GM19099 (cell line): ENCODE data around the gene ZSCAN5C.

ENCODE experiments used
- POLR2A ChIP-seq: IDR thresholded peaks from 3 replicates; pipeline ENCODE4 v1.6.1; 2011; ENCODE audit warnings: low read depth; ENCODE audit not compliant: insufficient read length; ENCODE audit errors: extremely low read depth

Gene ZSCAN5C, protein sequence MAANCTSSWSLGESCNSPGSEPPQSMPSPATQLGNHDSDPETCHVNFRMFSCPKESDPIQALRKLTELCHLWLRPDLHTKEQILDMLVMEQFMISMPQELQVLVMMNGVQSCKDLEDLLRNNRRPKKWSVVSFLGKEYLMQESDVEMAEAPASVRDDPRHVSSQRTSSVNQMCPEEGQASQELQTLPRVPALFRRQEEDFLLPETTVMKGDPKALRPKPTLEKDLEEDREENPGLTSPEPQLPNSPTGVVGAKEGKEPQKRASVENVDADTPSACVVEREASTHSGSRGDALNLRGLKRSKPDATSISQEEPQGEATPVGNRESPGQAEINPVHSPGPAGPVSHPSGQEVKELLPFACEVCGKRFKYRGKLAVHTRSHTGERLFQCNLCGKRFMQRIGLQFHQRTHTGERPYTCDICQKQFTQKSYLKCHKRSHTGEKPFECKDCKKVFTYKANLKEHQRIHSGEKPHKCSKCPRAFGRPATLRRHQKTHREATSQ

DNA sequence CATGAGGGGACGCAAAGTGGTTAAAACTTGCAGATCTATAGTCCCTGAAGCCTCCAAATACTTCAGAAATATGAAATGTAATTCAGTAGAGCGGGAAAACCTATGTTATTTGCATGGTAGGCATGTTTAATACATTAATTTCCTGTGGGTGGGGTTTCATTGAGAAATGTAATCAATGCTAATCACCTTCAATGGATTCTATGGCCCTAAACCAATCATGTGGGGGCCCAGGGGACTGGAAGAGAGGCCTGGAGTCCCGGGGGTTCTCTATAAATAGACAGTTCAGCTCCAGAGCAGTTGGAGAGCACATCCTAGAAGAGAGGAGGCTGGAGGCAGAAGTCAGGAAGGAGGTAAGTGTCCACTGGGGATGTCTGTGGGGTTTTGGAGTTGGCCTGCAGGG is at the start of gene ZSCAN5C:
ZSCAN5C (plus strand) TSS at position 301 of the 400 bp plus-strand sequence. CDS start 3,641 bp downstream, outside the sequence.
- TF ChIP-seq POLR2A, result no peak

DNA sequence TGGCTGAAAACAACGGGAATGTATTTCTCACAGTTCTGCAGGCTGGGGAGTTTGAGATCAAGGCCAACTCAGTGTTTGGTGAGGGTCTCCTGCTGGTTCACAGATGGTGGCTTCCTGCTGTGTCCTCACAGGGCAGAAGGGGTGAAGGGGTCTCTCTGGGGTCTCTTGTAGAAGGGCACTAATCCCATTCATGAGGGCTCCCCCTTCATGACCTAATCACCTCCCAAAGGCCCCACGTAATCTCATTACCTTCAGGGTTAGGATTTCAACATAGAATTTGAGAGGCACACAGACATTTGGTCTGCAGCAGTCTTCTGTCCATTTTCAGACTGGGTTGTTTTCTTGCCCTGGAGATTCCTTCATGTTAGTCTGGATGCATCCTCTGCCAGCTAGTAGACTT is 49.4 kb upstream of the ZSCAN5C start:
- no peak for TF ChIP-seq POLR2A

DNA sequence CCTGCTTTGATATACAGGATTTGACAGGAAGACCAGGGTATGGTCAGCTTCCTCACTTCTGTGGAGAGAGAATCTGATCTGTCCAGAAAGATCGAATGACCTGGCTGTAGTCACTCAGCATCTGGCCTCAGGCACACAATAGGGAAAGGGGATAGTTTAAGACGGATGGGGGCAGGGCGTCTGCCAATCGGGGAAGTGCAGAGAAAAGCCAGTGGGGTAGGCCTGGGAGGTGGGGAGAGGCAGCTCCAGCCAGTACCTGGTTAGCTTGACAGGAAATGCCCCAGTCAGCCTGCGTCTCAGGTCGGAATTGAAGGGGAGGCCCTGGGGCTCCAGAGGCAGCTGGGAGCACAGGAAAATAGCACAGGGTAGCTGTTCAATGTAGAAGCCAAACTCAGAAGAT is 48.6 kb upstream of the ZSCAN5C start:
- TF ChIP-seq POLR2A, result no peak

DNA sequence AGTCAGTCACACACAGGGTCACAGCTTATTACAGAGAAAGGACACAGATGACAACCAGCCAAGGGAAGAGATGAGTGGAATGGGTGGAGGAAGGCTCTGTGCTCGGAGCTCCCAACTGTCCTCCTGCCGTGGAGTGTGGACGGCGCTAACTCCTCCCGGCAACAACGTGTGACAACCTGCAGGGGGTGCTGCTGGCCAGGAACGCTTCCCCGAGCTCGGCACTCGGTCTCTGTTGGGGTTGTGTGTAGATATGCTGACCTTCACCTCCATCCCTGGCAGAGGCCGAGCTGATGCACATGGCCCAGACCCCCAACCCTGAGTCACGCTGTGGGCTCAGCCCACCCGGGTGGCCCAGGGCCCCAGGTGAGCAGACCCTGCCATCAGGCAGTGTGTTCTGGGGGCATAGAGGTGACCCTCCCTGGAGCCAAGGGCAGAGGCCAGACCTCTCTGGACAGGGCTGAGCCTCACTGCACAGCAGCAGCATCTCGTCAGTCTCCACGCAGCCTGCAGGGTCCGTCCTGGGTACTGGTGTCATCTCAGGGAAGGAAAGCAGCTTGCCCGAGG is 46.9 kb upstream of the ZSCAN5C start:
- no peak for TF ChIP-seq POLR2A

DNA sequence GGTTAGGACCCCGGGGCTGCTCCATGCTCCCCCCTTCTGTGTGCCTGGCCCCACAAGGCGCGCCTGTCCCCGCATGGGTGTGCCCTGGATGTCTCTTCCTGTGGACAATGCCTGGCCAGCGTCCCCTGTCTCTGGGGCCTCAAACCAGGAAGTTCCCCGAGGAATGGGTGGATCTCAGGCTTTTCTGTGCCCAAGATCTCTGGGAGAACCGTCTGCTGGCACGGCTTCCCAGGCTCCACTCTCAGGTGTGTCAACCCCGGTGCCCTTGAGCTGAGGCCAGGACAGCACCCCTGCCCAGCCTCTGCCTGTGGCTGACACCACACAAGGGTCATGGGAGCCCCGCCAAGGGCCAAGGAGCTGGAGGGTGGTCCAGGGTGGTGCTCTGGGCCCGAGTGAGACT is 45.3 kb upstream of the ZSCAN5C start:
- TF ChIP-seq POLR2A, result no peak

DNA sequence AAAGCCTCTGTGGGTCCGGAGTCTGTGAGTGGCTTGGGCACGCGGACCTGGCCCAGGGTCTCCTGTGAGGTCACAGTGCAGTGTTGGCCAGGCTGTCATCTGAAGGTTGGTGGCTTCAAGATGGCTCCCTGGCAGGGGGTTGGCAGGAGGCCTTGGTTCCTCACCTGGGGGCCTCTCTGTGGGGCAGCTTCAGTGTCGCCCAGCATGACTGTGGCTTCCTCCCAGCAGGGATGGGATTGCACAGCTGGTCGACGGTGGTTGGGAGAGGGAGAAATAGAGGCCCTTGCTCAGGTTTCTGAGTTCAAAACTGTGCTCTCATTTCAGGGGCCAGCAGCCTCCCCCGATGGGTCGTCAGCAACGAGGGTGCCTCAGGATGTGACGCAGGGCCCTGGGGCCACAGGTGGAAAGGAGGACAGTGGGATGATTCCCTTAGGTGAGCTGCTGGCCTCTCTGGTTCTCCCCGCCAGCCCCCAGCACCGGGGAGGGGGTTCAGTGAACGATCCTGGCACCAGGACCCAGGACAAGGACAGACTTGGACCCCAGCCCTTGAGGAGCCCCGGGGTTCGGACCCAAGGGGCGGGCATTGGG is 43.8 kb upstream of the ZSCAN5C start:
- TF ChIP-seq POLR2A, result no peak

DNA sequence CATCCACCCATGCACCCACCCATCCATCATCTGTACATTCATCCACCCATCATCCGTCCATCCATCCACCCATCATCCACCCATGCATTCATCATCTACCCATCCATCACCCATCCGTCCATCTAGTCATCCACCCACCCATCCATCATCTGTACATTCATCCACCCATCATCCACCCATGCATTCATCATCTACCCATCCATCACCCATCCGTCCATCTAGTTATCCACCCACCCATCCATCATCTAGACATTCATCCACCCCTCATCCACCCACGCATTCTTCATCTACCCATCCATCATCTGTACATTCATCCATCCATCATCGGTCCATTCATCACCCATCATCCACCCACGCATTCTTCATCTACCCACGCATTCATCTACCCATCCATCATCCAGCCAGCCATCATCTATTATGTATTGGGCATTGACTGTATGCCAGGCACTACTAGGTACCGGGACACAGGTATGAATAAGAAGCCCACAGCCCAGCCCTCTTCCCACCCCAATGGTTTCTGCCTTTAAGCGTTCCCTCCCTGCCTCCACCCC is 43.0 kb upstream of the ZSCAN5C start:
- TF ChIP-seq POLR2A, result no peak

DNA sequence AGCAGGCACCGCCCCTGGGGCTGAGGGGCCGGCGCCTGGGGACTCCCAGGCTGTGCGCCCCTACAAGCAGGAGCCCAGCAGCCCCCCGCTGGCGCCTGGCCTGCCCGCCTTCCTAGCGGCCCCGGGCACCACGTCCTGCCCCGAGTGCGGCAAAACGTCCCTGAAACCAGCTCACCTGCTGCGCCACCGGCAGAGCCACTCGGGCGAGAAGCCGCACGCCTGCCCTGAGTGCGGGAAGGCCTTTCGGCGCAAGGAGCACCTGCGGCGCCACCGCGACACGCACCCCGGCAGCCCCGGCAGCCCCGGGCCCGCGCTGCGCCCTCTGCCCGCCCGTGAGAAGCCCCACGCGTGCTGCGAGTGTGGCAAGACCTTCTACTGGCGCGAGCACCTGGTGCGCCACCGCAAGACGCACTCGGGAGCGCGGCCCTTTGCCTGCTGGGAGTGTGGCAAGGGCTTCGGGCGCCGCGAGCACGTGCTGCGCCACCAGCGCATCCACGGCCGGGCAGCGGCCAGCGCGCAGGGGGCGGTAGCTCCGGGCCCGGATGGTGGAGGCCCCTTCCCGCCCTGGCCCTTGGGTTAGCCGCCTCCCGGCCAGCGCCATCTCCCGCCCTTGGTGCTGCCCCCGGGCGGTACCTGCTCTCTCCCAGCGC is 42.3 kb upstream of the ZSCAN5C start:
- TF ChIP-seq POLR2A, result no peak

DNA sequence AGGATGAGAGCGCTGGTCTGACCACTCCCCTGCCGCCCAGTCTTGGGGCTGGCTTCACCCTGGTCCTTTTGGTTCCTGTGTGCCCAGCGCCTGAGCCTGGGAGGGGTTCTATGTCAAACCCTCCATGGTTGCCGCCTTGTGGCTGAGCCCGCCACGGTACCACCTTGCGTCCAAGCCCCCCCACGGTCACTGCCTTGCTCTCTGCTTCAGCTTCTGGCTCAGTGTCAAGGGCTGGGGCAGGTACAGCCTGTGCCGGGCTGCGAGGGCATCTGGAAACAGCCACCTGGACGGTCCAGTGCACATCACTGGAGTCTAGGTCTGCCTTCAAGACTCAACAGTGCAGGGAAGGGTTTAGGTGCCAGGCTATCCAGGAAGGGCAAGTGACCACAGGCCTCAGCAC is 40.5 kb upstream of the ZSCAN5C start:
- no peak for TF ChIP-seq POLR2A

DNA sequence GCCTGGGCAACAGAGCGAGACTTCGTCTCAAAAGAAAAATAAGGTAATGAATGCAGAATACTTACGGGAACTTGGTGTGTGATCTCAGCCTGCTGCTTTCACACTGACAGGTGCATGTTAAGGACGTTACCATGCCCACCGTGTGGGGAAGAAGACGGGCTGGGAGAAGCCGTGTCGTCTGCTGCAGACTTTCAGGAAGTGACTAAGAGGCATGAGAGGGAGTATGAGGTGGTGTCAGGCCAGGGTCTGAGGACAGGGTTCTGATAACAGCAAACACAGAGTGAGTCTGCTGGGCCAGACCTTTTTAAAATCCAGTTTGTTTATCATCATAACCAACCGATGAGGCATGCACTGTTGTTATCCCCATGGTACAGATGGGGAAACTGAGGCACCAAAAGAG is 39.8 kb upstream of the ZSCAN5C start:
- no peak for TF ChIP-seq POLR2A

DNA sequence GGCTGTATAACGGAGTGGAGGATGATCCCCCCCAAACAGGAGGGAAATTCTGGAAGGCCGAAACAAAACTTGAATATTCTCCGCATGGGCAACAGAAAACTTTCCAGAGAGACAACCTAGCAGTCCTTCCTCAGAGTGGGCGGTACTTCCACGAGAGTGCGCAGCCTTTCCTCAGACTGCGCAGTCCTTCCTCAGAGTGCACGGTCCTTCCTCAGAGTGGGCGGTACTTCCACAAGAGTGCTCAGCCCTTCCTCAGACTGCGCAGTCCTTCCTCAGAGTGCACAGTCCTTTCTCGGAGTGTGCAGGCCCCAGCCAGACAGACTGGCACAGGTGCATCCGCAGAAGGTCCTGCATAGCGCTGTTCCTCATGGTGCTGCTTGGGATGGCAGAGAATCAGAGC is 39.0 kb upstream of the ZSCAN5C start:
- TF ChIP-seq POLR2A, result no peak

DNA sequence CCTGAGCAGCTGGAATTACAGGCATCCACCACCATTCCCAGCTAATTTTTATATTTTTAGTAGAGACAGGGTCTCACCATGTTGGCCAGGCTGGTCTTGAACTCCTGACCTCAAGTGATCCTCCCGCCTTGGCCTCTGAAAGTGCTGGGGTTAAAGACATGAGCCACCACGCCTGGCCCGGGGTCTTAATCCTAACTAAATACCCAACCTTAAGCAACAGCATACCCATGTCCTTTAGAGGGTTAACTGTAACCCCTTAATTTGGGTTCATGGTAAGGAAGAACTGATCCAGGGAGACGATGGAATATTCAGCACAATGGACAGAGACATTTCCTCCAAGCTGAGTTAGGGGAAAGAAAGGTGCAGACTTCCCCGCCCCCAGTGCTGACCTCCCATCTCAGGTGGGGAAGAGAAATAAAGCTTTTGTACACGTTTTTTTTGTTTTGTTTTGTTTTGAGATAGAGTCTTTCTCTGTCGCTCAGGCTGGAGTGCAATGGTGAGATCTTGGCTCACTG is 35.0 kb upstream of the ZSCAN5C start:
- no peak for TF ChIP-seq POLR2A

DNA sequence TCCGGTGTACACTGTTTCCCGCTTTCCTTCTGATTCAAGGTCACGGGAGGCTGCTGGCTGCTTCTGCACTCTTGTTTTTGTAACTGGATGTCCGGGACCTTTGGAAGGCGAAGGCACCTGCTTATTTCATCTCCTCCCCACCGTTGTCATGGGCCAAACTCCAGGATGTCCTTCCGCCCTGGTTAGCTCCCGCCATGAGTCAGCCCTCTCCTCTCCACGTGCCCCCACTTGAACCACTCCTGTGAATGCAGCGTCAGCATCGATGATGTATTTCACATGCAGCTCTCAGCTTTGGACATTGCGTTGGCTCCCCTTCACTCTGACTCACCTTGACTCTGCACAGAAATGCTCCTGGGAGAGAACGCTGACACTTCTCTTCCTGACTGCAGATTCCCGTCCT is 31.8 kb upstream of the ZSCAN5C start:
- TF ChIP-seq POLR2A, result no peak

DNA sequence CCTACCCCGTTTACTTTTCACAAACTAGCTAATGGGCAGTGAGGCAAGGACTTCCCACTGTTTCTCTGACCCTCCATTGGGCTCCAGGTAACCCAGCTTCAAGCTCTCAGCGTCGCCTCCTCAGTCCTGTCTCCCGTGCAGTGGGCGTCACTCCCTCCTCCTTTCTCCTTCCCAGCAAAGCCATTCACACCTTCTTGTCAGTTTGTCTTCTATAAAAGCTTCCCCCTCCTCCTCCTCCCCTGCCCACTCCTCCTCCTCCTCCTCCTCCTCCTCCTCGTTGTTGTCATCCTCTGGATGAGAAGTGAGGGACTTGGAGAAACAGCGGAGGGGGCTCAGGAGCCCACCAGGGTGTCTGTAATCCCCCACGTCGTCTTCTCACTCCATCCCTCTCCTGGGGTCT is 28.0 kb upstream of the ZSCAN5C start:
- no peak for TF ChIP-seq POLR2A

DNA sequence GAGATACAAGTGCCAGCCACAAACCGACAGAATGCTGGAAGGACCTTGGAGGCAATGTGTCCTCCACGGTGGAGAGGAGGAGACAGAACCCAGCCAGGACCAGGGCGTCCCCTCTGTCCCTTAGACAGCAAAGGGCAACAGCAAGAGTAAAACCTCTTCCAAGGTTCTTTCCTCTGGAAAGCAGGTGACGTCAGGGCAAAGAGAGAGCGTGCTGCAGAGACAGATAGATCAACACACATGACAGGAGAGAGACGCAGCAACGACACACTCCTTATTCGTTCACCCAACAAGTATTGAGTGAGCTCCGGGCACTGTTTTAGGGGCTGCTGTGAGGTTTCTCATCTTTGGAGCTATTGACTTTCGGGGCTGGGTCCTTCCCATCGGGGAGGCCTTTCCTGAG is 27.5 kb upstream of the ZSCAN5C start:
- TF ChIP-seq POLR2A, result no peak
